ENCODE data around the gene ANXA8.

The ANXA8 gene

GRCh38 chr10:47420305-47421056 lies 63.4 kb downstream of the ANXA8 start:
- H3K9me3 ChIP-seq = no peaks in the 10 kb centered on the region
- no peaks in the 10 kb centered on the region for H3K4me1 ChIP-seq
- H3K4me3 ChIP-seq = no peak overlapping the region
- H3K36me3 ChIP-seq (replicated peaks) = no peaks in the 10 kb centered on the region
- DNase-seq (ENCODE audit: low spot score in 2 of 2) = no peak
- in situ Hi-C loops (cut with MboI; ENCODE audit: low sequenced_read_pairs) = no loop called here
- no peaks in the 10 kb centered on the region for H3K27me3 ChIP-seq (ENCODE audit: low read depth)

- H3K36me3 ChIP-seq (replicated peaks) = no peaks in the 10 kb centered on the region
- H3K4me1 ChIP-seq = no peaks in the 10 kb centered on the region
- in situ Hi-C loops (cut with MboI; ENCODE audit: low sequenced_read_pairs) = no loop called here
- no peak overlapping the region for H3K4me3 ChIP-seq
- H3K27me3 ChIP-seq (ENCODE audit: low read depth) = no peaks in the 10 kb centered on the region
- no peaks in the 10 kb centered on the region for H3K9me3 ChIP-seq
- DNase-seq (ENCODE audit: low spot score in 2 of 2) = no peak
Observed at GRCh38 chr10:47419421-47419820, 64.5 kb downstream of the ANXA8 start.

GRCh38 chr10:47418966-47419365 lies 64.9 kb downstream of the ANXA8 start:
- in situ Hi-C loops (cut with MboI; ENCODE audit: low sequenced_read_pairs) = no loop called here
- Histone ChIP-seq H3K36me3 (replicated peaks) (no peaks in the 10 kb centered on the region), H3K9me3 (no peaks in the 10 kb centered on the region), H3K27me3 (ENCODE audit: low read depth) (no peaks in the 10 kb centered on the region), H3K4me3 (no peak overlapping the region), H3K4me1 (no peaks in the 10 kb centered on the region)
- no peak for DNase-seq (ENCODE audit: low spot score in 2 of 2)

GRCh38 chr10:47418321-47418720 lies 65.6 kb downstream of the ANXA8 start:
- in situ Hi-C loops (cut with MboI; ENCODE audit: low sequenced_read_pairs) = no loop called here

More at GRCh38 chr10:47418321-47418720, 65.6 kb downstream of the ANXA8 start:
- H3K36me3 ChIP-seq (replicated peaks) = no peaks in the 10 kb centered on the region
- H3K4me1 ChIP-seq = no peaks in the 10 kb centered on the region
- no peak for DNase-seq (ENCODE audit: low spot score in 2 of 2)
- H3K9me3 ChIP-seq = no peaks in the 10 kb centered on the region
- no peak overlapping the region for H3K4me3 ChIP-seq
- H3K27me3 ChIP-seq (ENCODE audit: low read depth) = no peaks in the 10 kb centered on the region

Data from HAP-1 (cell line).